Endothelial cell (in vitro differentiated cells): ENCODE results near the gene ZNF146. TPM values are rescaled to one million over a fixed set of nuclear protein-coding genes. Genes with fewer than 3 reads are reported as not detected.

Experiments used
- DNase-seq: peaks from one replicate; pipeline ENCODE4 v3.0.0; 2021; ENCODE audit warnings: low spot score
- H3K27ac Mint-ChIP-seq: one replicate; pipeline ENCODE4 v1.8.0; 2021; ENCODE audit warnings: mixed read lengths, inconsistent platforms; ENCODE audit not compliant: unreplicated experiment
- H3K27me3 Mint-ChIP-seq: one replicate; pipeline ENCODE4 v1.8.0; 2021; ENCODE audit warnings: mild to moderate bottlenecking, moderate library complexity, mixed read lengths, inconsistent platforms; ENCODE audit not compliant: unreplicated experiment
- H3K36me3 Mint-ChIP-seq: one replicate; pipeline ENCODE4 v1.8.0; 2021; ENCODE audit warnings: mild to moderate bottlenecking, low read depth, mixed read lengths, inconsistent platforms; ENCODE audit not compliant: unreplicated experiment
- H3K4me1 Mint-ChIP-seq: one replicate; pipeline ENCODE4 v1.8.0; 2021; ENCODE audit warnings: mild to moderate bottlenecking, mixed read lengths, inconsistent platforms; ENCODE audit not compliant: unreplicated experiment
- H3K4me3 Mint-ChIP-seq: one replicate; pipeline ENCODE4 v1.8.0; 2021; ENCODE audit warnings: mild to moderate bottlenecking, mixed read lengths, inconsistent platforms; ENCODE audit not compliant: unreplicated experiment
- H3K9me3 Mint-ChIP-seq: one replicate; pipeline ENCODE4 v1.8.0; 2021; ENCODE audit warnings: mixed read lengths, inconsistent platforms; ENCODE audit not compliant: unreplicated experiment
- CTCF ChIP-seq: fragments of 200-600 bp; sonication (generic); IDR thresholded peaks from one replicate; pipeline ENCODE4 v1.5.0; 2021; ENCODE audit warnings: antibody characterized with exemption; ENCODE audit not compliant: unreplicated experiment
- total RNA-seq: library from RNA; stranded (reverse); fragmentation: NEBNext Ultra II Directional; extraction: Animal tissue kit (Norgen Biotek cat#: 25700); gene quantifications from one replicate; pipeline ENCODE4 v1.2.1, GENCODE V29; 2021; ENCODE audit not compliant: unreplicated experiment

Gene ZNF146
- total RNA-seq, 1 donor from 2014 or later: 45.5 TPM

- no peak overlapping the region for H3K27ac Mint-ChIP-seq
- peaks cover 4% of the 10 kb centered on the region for H3K36me3 Mint-ChIP-seq
- H3K27me3 Mint-ChIP-seq: no peaks in the 10 kb centered on the region
- DNase-seq: no peak
- TF ChIP-seq CTCF: no peak
- no peaks in the 10 kb centered on the region for H3K9me3 Mint-ChIP-seq
- no peaks in the 10 kb centered on the region for H3K4me1 Mint-ChIP-seq
- no peak overlapping the region for H3K4me3 Mint-ChIP-seq
Measured at GRCh38 chr19:36201684-36202083, 13.2 kb upstream of the ZNF146 start.

- Mint-ChIP-seq H3K4me1 (no peaks in the 10 kb centered on the region), H3K27ac (no peak overlapping the region), H3K4me3 (no peak overlapping the region), H3K9me3 (no peaks in the 10 kb centered on the region), H3K36me3 (peaks cover 1% of the 10 kb centered on the region), H3K27me3 (no peaks in the 10 kb centered on the region)
- no peak for DNase-seq
- TF ChIP-seq CTCF: no peak
Measured at GRCh38 chr19:36203293-36203692, 11.6 kb upstream of the ZNF146 start.

GRCh38 chr19:36207605-36208252 is 7.2 kb upstream of the ZNF146 start:
- H3K4me3 Mint-ChIP-seq: no peak overlapping the region
- H3K27ac Mint-ChIP-seq: no peak overlapping the region
- no peak for TF ChIP-seq CTCF
- H3K4me1 Mint-ChIP-seq: no peaks in the 10 kb centered on the region
- DNase-seq: no peak
- H3K36me3 Mint-ChIP-seq: no peaks in the 10 kb centered on the region
- no peaks in the 10 kb centered on the region for H3K27me3 Mint-ChIP-seq
- no peaks in the 10 kb centered on the region for H3K9me3 Mint-ChIP-seq

- Mint-ChIP-seq H3K27me3 (no peaks in the 10 kb centered on the region), H3K27ac (no peak overlapping the region), H3K9me3 (no peaks in the 10 kb centered on the region), H3K4me1 (no peaks in the 10 kb centered on the region), H3K4me3 (no peak overlapping the region), H3K36me3 (no peaks in the 10 kb centered on the region)
- DNase-seq: no peak
- no peak for TF ChIP-seq CTCF
Measured at GRCh38 chr19:36209372-36209771, 5.5 kb upstream of the ZNF146 start.

GRCh38 chr19:36210497-36210896 is 4.4 kb upstream of the ZNF146 start:
- DNase-seq: no peak
- Mint-ChIP-seq H3K27me3 (no peaks in the 10 kb centered on the region), H3K27ac (no peak overlapping the region), H3K36me3 (no peaks in the 10 kb centered on the region), H3K4me1 (no peaks in the 10 kb centered on the region), H3K9me3 (no peaks in the 10 kb centered on the region), H3K4me3 (no peak overlapping the region)
- no peak for TF ChIP-seq CTCF
